NCI-H146 treated with DMSO at 0.1 percent for 48 hours (cell line): Measurements from ENCODE around the gene FAM234A.

ENCODE experiments used
- DNase-seq: peaks from one replicate; lab custom pipeline; 2025; ENCODE audit not compliant: unreplicated experiment; lab: John Stamatoyannopoulos, UW

FAM234A gene

DNA sequence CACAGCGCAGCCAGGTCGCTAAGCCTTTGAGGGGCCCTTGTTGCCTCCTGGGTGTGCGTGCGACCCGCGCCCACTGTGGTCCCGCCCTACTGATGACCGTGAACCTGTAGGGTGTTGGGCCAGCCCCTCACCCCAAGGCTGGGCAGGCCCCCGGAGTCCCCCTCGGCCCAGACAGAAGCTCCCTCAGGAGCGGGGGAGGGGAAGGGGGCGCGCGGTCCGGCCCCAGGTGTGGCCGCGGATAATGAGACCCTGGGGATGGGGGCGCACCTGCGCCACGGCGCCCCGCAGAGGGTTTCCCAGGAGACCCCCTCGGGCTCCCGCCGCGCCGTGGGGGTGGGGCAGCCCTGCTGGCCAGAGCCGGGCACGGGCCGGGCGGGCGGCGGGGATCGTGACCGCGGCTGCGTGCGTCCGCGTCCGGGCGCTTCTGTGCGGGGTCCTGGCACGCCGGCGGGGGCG is 45.4 kb downstream of the FAM234A start:
- DNase-seq, result no peak

GRCh38 chr16:280552-280951 is 45.9 kb downstream of the FAM234A start, which contains the start of gene ARHGDIG:
Gene ARHGDIG (plus strand): TSS chr16:280591. CDS start chr16:280681, 90 bp downstream.
- DNase-seq, result no peak

DNA sequence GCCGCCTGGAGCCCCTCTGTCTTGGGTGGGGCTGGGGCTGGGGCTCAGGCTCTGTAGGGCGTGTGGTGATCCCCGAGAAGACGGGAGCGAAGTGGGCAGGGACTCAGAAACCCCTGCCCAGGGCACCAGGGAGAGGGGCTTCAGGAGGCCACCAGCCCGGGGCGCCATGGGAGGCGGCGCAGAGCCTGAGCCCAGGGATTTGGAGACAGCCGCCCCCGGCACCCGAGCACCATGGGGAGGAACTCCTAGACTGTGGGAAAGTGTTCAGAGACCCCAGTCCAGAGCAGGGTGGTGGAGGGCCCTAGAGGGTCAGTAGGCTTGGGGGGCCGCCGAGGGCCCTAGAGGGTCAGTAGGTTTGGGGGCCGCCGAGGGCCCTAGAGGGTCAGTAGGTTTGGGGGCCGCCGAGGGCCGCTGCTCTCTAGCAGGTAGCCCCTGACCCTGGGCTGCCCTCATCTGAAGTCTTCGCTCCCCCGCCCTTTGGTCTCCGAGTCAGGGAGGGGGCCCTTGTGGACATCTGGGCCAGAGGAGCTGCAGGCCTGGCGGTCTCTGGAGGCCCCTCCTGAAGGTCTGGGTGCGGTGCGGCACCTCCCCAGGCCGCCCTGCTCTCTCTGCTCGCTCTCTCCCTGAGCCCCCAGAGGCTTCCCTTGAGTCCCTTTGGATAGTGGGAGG is 46.5 kb downstream of the FAM234A start:
- no peak for DNase-seq

DNA sequence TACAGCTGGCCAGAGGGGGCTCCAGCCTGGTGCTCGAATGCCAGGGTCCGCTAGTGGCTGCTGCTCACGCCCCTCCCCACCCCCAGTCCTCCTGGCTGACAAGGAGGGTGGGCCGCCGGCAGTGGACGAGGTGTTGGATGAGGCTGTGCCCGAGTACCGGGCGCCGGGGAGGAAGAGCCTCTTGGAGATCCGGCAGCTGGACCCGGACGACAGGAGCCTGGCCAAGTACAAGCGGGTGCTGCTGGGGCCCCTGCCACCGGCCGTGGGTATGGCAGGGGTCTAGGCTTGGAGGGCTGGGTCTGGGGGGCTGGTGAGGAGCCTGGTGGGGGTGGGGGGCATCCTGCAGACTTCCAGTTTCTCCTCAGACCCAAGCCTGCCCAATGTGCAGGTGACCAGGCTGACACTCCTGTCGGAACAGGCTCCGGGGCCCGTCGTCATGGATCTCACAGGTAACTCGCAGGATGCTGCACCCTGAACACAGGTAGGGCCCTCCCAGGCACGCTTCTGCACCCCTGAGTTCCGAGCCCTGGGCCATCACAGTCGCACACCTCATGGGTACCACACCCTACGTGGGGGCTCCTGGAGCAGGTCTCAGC is 47.1 kb downstream of the FAM234A start:
- DNase-seq, result no peak

DNA sequence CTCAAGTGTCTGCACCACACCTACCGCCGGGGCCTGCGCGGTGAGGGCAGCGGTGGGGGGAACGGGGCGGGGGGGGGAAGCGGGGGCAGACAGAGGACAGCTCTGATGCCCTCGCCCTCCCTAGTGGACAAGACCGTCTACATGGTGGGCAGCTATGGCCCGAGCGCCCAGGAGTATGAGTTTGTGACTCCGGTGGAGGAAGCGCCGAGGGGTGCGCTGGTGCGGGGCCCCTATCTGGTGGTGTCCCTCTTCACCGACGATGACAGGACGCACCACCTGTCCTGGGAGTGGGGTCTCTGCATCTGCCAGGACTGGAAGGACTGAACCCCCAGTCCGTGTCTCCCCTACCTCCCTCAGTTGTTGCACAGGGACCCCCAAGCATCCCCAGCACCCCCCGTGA is 47.9 kb downstream of the FAM234A start:
- no peak for DNase-seq

DNA sequence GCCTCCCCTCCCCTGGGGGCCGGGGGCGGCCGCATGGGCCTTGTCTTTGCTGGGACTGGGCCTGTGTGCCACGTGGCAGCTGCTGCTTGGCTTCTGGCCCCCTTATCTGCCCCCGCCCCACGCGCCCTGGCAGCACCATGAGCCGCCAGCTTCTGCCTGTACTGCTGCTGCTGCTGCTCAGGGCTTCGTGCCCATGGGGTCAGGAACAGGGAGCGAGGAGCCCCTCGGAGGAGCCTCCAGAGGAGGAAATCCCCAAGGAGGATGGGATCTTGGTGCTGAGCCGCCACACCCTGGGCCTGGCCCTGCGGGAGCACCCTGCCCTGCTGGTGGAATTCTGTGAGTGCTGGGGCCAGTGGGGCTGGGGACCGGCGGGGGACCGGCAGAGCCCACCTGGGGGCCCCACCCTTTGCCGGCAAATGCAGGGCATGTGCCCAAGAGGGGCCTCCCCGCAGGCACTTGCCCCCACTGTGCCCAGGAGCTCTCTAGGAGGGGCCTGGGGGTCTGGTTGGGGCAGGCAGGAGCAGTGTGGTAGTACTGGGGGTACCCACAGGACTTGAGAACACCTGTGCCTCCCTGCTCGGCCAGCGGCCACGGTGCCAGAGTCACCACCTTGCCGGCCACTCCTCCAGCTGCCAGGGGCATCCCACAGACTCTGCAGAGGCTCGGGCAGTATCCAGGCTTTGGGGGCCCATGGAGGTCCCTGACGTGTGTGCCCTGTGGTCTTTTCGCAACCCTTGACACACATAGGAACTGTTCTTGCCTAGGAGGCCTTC is 48.6 kb downstream of the FAM234A start, which contains the start of gene PDIA2:
TSS of gene PDIA2 (plus strand) at position 132 of the 773 bp plus-strand sequence. CDS start at position 138, 6 bp downstream.
- no peak for DNase-seq

- no peak for DNase-seq
Observed at GRCh38 chr16:284204-285120, 49.8 kb downstream of the FAM234A start.

DNA sequence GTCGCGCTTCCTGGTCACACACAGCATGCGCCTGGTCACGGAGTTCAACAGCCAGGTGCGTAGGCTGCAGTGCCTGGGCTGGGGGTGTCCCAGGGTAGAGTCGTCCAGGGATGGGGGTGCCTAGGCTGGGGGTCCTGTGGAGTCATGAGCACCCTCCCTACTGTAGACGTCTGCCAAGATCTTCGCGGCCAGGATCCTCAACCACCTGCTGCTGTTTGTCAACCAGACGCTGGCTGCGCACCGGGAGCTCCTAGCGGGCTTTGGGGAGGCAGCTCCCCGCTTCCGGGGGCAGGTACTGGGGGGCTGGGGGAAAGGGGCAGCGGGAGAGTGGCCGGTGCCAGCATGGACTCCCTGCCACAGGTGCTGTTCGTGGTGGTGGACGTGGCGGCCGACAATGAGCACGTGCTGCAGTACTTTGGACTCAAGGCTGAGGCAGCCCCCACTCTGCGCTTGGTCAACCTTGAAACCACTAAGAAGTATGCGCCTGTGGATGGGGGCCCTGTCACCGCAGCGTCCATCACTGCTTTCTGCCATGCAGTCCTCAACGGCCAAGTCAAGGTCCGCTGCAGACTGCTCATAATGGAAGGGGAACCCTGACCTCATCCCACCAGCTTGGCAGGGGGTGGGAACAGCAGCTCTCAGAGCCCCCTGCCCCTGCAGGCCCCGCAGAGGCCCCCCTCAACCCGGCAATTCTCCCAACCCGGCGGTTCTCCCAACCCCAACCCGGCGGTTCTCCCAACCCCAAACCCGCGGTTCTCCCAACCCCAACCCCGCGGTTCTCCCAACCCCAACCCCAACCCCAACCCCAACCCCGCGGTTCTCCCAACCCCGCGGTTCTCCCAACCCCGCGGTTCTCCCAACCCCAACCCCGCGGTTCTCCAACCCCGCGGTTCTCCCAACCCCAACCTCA is 50.8 kb downstream of the FAM234A start:
- no peak for DNase-seq

GRCh38 chr16:286491-287297 is 52.1 kb downstream of the FAM234A start:
- no peak for DNase-seq

GRCh38 chr16:287298-287811 is 52.7 kb downstream of the FAM234A start:
- DNase-seq, result peak; percentile 82

DNA sequence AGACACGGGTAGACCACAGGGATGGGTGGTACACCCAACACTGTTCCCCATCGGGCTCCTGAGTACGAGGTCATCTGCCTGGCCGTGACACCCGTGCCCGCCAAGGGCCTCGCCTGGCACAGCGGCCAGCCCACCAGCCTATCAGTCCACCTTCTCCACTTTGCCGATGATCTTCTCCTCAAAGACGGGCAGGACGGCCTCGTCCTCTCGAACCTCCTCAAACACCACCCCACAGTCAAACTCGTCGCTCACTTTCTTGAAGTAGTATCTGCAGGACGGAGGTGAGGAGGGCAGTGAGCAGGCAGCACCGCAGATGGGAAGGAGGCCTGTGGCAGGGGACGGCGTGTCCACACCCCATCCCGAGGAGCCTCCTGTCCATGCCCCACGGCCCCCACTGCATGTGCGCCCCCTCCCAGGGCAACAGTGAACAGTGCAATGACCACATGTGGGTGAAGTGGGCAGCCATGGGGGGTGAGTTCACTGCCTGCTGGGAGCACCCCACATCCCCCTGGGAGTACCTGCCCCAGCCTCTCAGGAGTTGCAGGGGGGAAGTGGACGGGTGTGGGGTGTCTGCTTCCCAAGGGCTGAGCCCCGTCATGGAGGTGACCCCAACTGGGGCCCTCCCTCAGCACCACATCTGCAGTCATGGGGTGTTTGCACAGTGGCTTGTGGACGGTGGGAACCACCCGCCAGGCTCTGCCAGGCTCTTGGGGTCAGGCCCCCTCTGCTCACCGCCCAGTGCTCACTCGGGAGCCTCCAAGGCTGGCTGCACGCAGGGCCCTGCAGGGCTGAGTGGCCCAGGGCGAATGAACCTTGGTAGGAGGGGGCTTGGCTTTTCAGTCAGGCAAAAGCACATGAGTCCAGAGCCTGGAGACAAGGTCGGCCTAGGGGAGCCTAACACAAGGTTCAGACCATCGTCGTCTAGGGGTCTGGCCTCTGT is 53.6 kb downstream of the FAM234A start:
- no peak for DNase-seq

- no peak for DNase-seq
Observed at GRCh38 chr16:289395-289997, 54.9 kb downstream of the FAM234A start.

DNA sequence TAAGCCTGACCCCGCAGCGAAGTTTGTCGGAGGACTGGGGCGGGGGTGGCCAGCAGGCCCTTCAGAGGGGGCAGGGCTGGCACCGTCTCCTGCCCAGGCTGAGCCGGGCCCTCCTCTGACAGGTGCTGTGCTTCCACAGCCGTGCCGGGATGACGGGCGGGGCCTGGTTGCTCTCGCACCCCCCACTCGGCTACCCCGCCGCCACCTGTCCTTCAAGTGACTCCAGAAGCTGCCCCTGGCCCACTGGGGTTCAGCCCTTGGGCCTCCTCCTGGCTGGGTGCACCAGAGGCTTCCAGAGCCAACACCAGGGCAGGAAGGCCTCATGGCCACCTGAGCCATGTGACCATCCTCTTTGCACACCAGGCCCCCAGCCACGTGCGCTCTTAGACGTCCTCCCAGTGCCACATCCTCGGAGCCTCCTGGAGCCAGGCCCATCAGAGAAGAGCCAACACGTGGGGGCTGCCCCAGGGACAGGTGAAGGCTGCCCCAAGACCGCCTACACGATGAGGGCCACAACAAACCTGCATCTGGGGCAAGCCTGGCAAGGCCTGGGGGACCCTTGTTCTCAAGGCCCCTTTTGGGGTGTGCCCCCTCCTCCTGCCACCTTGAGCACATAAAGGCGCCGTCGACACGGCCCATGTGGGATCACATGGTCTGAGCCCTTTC is 55.5 kb downstream of the FAM234A start:
- DNase-seq, result no peak

- DNase-seq, result no peak
Observed at GRCh38 chr16:290681-291405, 56.2 kb downstream of the FAM234A start.

DNA sequence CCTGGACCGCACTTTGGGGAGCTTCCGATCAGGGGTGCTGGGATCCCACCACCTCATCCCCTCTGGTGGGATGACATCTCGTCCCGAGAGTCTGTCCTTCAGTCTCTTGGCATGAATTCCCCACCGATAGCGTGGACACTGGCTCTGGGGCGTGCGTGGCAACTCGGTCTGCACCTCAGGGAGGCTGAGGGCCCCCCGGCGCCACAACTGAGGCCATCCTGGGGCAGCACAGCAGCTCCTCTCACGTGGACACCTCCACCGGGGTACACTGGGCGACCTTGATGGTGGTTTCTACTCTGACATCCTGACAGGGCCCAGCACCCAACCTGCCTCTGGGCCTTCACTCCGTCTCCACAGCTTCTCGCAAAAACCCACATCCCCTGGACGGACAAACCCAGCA is 56.9 kb downstream of the FAM234A start:
- DNase-seq, result no peak
